Spleen (tissue), 7 donors: ENCODE data around the gene MRC2.

ENCODE experiments used
- CTCF ChIP-seq, 11 experiments: fragments of 200-600 bp in 7 of 11; fragments of 450-650 bp in 4 of 11; sonication (generic) in 4 of 11; IDR thresholded peaks in 8 of 11; conservative IDR thresholded peaks in 3 of 11; 1 replicate in 7 of 11; 2 replicates in 4 of 11; pipeline versions ENCODE4 v1.4.0 to v1.8.0; 2016 to 2021; ENCODE audit warnings: antibody characterized with exemption in 11 of 11, inconsistent platforms in 4 of 11, mild to moderate bottlenecking in 1 of 11
- POLR2A ChIP-seq, 3 donors: fragments of 450-650 bp; IDR thresholded peaks; one replicate each; pipeline ENCODE4 v1.5.1; 2017; ENCODE audit warnings: antibody characterized with exemption in 3 of 3, mild to moderate bottlenecking in 1 of 3
- POLR2AphosphoS5 ChIP-seq, 3 donors: sonication (generic); formaldehyde crosslinking; IDR thresholded peaks; one replicate each; pipeline ENCODE4 v1.5.1; 2017; ENCODE audit warnings: antibody characterized with exemption in 3 of 3
- donor health status: DM: no; HTN: no; CAD: no; lungs with moderate emphysema.
- donor health status: DM: no; HTN: no; CAD: no.
- donor health status: DM: no; HTN: no; CAD: no.

- TF ChIP-seq CTCF (IDR thresholded peaks at IDR 0.05 in 8 of 11, conservative IDR thresholded peaks at IDR 0.05 in 3 of 11) (no peak), POLR2AphosphoS5 (IDR thresholded peaks at IDR 0.05) (no peak), POLR2A (IDR thresholded peaks at IDR 0.05) (no peak)
Observed at GRCh38 chr17:62641951-62642350, 14.5 kb downstream of the MRC2 start.
